Tibial nerve (tissue), 4 donors: ENCODE results near the gene VPREB3.

ENCODE experiments used
- CTCF ChIP-seq, 5 experiments: fragments of 200-600 bp in 3 of 5; fragments of 450-650 bp in 2 of 5; sonication (generic) in 3 of 5; IDR thresholded peaks; one replicate each; pipeline ENCODE4 v1.5.1; 2016 to 2019; ENCODE audit warnings: antibody characterized with exemption in 5 of 5, mild to moderate bottlenecking in 3 of 5, moderate library complexity in 2 of 5
- EP300 ChIP-seq, 2 donors: sonication (generic); formaldehyde crosslinking; IDR thresholded peaks; one replicate each; pipeline ENCODE4 v1.6.1; 2017; ENCODE audit warnings: antibody characterized with exemption in 2 of 2, mild to moderate bottlenecking in 1 of 2
- POLR2A ChIP-seq, 2 donors: fragments of 450-650 bp; IDR thresholded peaks; one replicate each; pipeline ENCODE4 v1.6.1; 2017; ENCODE audit warnings: antibody characterized with exemption in 2 of 2, mild to moderate bottlenecking in 2 of 2, moderate library complexity in 2 of 2

DNA sequence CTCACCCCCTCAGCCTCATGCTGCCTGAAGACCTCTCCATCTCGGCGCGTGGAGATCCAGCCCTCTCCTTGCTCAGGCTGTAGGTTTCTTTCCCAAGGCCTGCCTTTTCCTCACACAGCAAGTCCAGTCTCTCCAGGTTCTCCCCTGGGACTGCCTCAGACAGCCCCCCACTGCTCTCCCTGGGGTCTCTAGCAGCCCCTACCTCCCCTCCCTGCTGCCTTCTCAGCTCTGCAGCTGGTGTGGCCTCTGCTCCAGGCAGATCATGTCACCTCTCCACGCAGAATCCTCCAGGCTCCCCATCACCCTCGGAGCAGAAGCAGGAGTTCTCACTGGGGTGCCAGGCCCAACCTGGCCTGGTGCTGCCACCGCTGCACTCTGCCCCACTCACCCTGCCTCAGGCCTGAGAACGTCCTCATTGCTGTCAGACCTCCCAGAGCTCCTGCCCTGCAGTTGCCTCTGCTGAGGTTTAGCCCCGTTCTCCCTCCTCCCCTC, 47.7 kb upstream of the VPREB3 start:
- no peak for TF ChIP-seq CTCF (IDR thresholded peaks at IDR 0.05)
- TF ChIP-seq EP300 (IDR thresholded peaks at IDR 0.05), result no peak
- no peak for TF ChIP-seq POLR2A (IDR thresholded peaks at IDR 0.05)
